Activated CD8-positive, alpha-beta memory T cell treated with anti-CD3 and anti-CD28 coated beads, Interleukin-2, amount 50 U/mL, for 24 hours (primary cell): ENCODE measurements around the gene CNTLN.
"Not testable (repeated sequence)": the region's sequence is repeated elsewhere in the genome, so short reads cannot be mapped to it uniquely, and the experiment has no call there.

Source experiments
- DNase-seq: peaks from one replicate; pipeline ENCODE4 v3.0.0-alpha.2; 2020; ENCODE audit errors: extremely low read depth

Gene CNTLN

DNA sequence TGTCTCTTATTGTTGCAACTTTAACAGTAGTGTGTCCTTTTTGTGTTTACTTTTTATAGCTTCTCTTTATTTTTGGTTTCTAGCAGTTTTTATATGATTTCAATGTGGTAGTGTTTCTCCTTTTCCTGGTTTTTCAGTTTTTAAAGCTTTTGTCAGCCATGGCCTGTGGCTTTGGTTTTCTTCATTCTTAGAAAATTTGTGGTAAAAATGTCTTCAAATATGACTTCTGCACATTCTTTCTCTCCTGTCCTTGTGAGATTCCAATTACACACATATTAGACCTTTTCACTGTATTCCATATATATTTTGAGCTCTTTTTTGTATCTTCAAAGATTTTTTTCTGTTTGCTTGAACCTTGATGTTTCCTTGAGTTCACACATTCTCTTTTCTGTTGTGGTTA, 180.5 kb downstream of the CNTLN start:
- no peak for DNase-seq

DNA sequence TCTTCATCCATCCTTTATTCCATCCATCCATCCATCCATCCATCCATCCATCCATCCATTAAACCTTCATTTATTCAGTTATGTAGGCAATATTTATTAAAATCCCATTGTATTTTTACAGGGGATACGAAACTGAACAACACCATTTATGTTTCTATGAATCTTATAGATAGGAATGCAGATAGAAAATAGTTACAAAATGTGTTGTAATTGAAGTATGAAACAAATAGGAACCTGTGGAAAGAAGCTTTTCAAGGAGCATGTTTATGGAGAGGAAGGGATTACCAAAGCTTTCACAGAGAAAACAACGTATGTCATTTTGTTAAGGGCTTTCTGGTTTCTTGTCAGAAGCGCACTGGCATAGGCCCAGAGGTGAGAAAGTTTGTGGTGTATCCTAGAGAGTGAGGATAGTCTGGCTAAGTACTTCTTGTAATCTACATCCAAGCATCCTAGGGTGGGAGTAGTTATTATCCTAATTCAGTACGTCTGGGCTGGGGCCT, 184.0 kb downstream of the CNTLN start:
- no peak for DNase-seq

DNA sequence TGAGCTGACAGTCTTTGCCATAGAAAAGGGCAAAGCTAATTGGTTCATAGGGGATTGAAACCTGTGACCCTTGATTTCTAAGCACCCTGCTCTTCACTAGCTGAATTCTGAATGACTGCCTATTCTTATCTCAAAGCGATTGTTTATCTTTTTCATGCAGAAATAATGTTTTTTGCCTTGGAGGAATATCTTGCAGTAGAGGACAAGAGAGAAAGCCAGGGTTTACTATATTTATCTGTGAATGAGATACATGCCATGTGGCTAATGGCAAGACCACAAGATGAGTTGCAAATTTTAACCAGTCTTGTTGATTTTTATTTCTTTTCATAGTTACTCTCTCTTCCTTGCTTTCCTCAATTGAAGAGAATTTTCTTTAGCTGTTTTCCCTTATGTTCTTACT, 185.0 kb downstream of the CNTLN start:
- no peak for DNase-seq

DNA sequence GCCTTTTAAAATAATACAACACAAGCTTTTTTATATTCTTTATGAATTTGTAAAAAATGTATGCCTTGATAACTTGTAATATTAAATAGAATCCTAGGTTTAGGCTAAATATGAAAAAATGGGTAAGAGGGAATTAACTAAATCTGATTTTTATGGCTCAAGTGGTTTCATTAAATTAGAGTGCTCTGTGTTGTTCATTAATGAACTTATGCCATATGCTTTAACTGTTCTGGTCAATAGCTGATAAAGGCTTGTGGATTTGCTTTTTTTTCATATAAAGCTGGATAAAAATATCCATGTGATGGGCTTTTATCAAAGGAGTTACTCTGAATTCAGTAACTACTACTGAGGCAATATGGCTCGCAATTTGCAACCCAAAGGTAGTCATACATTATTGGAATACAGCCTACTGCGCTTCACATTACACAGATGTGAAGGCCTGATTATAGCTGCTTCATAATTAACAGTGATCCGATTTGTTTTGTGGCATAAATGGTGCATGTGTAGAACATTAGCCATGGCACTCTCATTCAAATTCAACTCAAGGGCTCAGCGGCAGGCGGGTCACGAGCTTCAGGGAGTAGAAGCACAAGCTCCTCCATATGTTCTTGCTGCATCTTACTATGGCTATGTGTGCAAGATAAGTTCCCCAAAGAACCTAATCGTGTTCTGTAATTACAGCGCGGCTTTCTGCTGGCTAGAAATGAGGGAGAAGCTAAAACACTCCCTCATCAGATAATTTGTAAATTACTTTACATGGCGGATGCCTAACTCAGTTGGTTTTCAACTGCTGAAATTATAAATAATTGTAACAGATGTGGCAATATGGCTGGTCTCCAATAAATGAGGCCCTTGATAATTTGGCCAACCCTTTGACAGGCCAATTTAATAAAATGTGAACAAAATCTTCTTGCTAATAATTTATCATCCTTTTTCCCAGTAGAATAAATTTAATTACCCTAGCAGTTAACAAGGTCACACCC, 188.3 kb downstream of the CNTLN start:
- no peak for DNase-seq

DNA sequence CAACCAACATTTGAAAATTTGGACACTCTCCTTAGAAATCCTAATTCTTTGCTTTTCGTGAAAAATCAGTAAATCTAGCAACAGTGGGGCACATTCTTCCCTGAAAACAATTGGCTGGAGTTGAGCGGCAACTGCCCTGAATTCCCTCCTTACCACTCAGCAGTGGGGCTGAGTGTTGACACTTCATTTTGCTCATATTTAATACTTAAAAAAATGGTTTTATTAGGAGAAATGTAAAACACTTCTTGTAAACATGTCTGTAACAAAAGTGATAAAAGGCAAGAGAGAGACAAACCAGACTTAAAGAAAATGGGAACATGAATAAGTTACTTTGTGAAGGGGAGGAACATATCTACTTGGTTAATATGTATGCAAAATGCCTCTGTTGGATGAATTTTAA, 193.5 kb downstream of the CNTLN start:
- no peak for DNase-seq

DNA sequence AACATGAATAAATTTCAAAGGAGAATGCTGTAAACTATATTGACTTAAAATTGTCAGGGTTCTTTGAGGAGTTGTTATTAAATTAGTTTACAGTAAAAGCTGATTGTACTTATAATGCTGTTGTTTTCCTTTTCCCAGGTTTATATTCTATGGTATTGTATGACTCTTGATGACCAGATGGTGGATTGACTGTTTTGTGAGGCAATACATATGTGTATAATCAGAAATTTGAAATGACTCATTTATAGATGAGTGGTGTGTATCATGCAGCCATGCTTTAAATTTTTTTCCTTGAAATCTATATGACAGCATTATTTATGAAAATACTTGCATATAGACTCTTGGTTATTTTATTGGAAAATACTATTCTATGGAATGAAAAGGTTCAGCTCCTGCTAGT, 195.3 kb downstream of the CNTLN start:
- DNase-seq, result no peak

DNA sequence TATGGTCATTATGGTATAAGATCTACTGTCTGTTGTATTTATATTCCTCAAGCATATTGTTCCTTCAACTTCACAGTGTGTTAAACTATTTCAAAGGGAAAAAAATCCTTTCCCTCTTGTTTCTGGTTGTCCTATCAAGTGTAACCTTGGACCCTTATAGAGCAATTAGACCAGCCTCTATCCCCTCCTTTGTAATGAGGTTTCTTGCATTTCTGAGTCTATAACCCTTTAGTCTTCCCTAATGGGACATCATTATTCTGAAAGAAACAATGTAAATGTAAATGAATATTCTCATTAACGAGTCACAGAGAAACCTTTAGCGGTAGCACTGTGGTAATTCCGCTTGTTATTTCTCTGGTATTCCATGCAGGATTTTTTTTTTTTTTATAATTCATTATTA, 197.3 kb downstream of the CNTLN start:
- DNase-seq, result no peak

DNA sequence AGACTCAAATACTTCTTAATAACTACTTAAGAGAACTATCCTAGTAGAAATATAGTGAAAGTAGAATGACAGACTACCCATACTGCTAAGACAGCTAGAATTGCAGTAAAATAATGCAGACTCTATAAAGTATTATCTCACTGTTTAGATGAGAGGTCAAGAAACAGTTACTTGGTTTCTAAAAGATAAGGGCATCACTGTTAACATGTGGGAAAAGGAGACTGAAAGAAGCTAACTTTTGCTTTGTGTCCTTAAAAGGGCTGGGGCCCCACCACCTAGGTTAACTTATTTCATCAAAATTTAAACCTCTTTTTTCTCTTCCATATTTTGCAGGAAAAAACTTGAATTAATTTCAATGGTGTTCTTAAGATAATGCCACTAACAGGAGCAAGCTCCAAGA, 204.3 kb downstream of the CNTLN start:
- no peak for DNase-seq

DNA sequence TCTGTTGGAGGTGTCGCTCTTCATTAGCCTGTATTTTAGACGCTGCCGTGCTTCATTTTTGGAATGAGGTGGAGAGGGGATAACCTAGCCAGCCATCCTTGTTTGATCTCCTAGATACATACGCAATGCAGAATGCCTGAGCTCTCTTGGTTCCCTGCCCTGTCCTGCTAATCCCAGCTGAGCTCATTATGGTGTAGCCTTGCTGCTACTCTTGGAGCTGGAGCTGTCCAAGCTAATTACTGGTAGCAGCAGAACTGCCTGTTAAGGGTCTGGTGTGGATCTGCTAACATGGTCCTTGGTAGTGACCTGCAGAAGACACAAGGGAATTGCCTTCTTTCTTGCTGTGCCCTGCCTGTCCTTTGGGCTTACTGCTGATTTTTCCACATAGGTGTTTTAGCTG, 207.9 kb downstream of the CNTLN start:
- no peak for DNase-seq

DNA sequence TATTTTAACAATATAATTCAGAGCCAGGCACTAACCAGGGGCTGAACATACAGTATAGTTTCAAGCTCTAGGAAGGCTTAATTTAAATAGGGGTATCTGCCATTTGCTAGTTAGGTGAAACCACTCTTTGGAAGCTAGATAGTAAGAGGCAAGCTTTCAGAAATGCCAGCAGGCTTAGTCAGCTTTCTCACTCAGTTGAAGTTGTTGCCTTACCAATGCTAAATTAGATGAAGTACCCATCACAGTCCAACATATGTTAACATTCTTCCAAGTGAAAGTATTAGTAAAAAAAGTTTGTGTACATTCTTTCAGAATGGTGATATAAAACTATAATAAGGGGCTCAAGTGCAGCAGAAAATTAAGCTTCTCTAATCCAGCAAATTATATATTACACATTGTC, 215.0 kb downstream of the CNTLN start:
- DNase-seq, result no peak

DNA sequence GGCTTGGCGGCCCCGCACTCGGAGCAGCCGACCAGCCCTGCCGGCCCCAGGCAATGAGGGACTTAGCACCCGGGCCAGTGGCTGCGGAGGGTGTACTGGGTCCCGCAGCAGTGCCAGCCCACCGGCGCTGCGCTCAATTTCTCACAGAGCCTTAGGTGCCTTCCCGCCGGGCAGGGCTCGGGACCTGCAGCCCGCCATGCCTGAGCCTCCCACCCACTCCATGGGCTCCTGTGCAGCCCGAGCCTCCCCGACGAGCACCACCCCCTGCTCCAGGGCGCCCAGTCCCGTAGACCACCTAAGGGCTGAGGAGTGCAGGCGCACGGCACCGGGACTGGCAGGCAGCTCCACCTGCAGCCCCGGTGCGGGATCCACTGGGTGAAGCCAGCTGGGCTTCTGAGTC, 219.2 kb downstream of the CNTLN start:
- not testable (repeated sequence) for DNase-seq

DNA sequence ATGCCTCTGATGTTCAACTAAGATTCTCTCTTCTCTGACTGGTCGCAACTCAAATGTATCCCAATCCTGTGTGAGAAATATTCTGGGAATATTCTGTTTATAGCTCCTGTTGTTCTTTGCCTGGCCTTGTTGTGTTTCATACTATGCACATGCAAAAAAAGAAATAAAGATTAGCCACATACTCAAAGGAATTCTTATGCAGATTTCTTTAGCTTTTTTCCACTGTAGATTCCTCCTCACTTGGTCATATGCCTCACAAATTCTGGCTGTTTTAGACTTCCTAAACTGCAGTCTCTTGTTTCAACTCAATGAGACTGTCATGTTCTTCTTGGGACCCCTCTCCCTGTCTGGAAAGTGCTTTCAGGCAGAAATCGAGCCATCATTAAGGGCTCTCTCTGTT, 226.5 kb downstream of the CNTLN start:
- DNase-seq, result no peak

DNA sequence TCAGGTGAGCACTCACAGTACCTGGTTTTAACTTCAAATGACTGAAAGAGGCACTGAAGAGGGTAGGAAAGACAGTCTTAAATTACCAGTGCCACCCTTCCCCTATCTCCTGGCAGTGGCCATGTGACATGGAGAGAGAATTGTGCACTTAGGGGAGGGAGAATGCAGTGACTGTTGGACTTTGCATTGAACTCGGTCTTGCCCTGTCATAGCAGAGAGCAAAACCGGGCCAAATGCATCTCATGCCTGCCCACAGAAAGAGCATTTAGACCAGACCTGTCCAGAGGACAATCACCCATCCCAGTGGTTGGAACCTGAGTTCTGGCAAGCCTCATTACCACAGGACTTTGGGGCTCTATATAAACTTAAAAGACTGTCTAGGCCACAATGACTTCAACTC, 232.2 kb downstream of the CNTLN start:
- no peak for DNase-seq

DNA sequence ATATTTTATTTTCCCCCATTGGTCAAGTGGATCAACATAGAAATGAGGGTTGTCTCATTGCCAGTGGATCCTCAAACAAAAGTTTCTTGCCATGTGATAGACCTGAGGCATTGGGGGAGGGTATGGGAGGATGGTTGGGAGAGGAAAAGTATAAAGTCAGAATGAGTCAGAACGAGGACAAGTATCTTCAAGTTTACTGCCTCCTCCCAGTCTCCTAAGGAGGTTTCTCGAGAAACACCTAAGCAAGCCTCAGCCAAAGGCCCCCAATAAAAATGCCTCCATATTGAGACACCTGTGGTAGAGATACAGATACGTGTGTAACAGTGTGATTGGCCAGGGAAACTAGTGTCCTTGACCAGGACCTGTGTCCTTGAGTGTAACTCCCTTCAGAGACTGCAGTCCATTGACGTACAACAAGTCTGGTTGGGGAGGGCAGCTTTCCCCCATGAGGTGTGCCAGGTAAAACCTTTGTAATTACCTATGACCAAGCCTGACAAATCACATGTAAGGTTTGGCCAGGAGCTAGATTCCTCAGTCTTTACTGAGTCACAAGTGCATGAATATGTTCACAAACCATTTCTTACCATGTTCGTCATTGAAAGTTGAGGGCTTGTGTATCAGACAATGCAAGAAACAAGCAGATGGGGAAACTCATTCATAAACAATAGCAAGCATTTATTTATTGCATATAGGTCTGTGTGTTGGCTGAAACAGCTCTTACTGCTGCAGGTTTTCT, 245.5 kb downstream of the CNTLN start:
- no peak for DNase-seq

DNA sequence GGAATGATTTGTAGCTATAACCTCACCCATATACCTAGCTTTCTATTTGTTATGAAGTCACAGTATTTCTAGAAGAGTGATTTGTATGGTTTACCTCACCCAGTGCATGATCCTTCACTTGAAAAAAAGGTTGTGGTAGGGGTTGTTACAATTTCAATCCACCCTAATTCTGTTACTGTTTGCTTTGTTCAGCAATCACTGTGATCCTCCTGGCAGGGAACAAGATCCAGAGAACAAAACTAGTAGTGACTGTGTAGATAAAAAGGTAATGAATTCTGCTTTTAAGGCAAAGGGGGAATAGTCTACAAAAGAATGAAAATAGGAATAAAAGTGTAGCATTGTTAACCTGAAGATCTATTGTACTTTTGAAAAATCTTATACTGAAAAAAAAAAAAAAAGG, 252.7 kb downstream of the CNTLN start:
- DNase-seq, result no peak

DNA sequence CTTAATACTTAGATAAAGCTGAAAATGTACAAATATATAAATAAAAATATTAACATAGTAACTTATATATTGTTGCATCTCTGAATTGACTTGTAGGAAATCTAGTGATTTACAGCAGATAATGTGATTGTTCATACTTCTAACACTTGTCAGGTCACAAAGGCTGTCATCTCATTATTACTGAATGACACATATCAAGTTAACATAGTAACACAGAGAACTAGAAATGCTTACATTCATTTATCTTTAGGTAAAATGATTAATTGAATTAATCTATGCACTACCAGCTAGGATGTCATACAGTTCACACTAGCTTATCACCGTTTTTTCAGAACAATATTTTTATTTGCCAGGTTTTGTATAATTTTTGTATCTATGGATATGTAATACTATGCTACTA, 254.2 kb downstream of the CNTLN start:
- no peak for DNase-seq

DNA sequence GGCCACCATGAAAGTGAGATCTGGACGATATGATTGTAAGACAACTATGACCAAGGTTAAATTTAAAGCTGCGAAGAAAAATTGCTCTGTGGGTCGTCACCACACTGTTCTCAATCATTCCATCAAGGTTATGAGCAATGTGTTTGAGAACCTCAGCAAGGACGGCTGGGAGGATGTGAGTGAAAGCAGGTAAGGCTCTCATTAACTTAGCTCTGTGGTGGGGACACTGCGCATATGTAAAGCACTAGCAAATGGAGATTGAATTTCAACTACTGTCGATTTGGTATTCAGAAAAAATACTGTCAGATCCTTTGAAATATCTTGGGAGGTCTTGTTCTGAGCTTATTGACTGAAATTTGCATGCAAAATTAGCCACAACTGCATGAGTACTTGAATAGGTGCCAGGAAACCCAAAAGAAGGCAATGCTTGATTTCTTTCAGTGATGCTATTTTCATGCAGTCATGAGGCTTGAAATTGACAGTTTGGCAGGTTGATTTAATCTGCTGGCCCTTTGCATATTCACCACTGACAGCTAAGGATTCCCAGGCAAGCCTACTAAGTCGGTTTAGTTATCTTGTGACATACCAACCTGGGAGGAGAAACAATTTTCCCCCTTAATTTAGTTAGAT, 260.2 kb downstream of the CNTLN start:
- no peak for DNase-seq

DNA sequence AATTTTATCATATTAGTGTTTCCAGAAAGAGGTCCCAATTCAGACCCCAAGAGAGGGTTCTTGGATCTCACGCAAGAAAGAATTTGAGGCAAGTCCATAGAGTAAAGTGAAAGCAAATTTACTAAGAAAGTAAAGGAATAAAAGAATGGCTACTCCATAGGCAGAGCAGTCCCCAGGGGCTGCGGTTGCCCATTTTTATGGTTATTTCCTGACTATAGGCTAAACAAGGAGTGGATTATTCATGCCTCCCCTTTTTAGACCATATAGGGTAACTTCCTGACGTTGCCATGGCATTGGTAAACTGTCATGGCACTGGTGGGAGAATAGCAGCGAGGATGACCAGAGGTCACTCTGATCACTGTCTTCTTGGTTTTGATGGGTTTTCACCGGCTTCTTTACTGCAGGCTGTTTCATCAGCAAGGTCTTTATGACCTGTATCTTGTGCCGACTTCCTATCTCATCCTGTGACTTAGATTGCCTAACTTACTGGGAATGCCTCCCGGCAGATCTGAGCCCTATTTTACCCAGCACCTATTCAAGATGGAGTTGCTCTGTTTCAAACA, 262.4 kb downstream of the CNTLN start:
- not testable (repeated sequence) for DNase-seq

DNA sequence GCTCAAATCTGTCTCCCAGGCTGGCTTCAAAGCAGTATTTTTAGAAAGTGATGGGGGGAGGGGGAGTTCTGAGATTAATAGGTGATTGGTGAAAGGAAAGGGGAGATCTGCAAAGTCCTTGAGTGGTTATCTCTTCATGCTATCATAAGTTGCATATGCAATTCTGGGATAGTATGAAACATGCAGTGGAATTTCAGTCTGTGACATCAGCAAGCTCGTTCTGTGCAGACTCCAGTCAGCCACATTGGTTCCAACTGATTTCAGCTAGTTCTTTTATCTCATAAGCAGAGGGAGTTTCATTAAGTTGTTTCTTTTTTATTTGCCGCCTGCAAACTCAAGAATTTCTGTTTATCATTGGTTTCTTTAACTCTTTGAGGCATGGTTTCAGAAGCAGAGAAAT, 263.5 kb downstream of the CNTLN start:
- no peak for DNase-seq

DNA sequence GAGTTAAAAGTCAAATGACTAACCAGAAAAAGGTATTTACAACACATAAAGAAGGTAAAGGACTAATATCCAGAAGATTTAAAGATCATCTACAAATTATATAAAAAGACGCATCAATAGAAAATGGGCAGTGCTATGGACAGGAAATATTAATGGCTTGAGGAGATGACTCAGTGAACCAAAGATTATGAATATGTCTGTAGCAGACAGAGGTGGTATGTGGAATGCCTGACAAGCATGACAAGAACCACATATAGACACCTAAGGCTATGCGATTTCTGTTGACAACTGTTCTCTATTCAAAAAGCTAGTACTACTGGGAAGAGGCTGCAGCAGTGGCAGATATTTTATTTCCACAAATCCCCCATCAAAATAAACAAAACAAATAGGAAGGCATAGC, 267.0 kb downstream of the CNTLN start:
- no peak for DNase-seq

DNA sequence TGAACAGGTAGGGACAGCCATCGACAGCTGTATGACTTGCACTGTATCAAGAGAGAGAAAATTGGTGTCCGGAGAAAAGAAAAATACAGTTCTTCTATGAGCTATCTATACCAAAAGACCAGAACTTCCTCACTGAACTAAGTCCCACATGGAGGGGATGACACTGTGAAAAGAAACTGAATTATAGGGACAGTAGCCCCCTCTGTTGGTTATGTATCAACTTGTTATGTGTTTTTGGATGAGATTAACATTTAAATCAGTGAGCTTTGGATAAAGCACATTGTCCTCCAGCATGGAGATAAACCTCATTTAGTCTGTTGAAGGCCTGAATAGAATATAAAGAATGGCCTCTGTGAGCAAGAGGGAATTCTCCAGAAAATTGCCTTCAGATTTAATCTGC, 267.5 kb downstream of the CNTLN start:
- no peak for DNase-seq

DNA sequence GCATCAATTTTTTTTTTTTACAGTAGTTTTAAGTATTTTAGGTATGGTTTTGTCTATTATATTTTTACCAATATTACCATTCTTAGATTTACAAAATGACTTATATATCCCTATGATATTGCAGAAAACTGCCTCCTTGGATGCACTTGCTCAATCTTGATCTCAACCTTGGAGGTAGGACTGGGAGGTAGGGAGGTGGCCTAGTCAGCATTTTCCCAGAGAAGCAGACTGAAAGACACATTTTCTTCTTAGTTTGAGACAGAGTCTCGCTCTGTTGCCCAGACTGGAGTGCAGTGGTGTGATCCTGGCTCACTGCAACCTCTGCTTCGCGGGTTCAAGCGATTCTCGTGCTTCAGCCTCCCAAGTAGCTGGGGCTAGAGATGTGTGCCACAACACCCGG, 268.7 kb downstream of the CNTLN start:
- no peak for DNase-seq
